Body of pancreas (tissue), 4 donors: Measurements from ENCODE around the gene MIR17HG.

ENCODE experiments used
- CTCF ChIP-seq, 7 experiments: fragments of 450-650 bp in 4 of 7; fragments of 200-600 bp in 3 of 7; sonication (generic) in 3 of 7; IDR thresholded peaks; one replicate each; pipeline ENCODE4 v1.5.1; 2016 to 2019; ENCODE audit warnings: antibody characterized with exemption in 7 of 7
- POLR2A ChIP-seq, 3 donors: fragments of 450-650 bp; IDR thresholded peaks; one replicate each; pipeline ENCODE4 v1.6.1; 2016; ENCODE audit warnings: antibody characterized with exemption in 3 of 3, mild to moderate bottlenecking in 2 of 3

DNA sequence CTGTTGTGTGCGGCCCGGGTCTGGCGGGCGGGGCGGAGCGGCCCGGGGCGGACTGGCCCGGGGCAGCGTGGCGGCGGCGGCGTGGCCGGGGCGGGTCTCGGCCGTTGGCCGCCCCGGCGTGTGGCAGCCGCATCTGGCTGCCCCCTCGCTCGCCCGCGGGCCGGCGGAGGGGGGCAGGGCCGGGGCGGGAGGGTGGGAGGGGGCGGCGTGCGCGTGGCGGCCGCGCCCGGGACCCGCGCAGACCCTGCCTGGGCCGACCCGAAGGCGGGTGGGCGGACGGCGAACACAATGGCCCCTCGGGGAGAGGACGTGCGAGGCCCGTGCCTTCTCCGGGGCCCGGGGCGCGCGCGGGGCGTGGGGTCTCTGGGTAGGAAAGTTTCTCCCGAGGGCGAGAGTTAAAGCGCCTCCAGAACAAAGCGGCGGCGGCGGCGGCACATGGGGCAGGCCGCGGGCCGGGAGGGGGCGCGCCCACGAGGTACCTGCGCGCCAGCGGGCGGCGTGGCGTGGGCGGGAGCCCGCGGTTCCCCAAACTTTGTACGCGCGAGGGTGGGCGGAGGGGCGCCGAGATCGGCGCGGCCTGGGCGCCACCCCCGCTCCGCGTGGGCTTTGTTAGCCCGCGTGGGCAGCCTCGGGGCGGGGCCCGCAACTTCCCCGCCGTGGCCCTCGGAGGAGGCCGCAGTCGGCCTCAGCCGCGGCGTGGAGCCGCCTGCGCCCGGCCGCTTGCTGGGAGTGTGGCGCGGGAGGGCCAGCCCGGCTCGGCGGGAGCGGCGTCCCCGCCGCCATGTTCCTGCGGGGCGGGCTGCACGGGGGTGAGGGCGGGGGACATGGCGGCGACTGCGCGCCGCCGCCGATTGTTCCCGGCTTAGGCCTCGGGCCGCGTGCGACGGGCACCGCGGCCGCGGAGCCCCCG is 764 bp downstream of the MIR17HG start:
- TF ChIP-seq CTCF (IDR thresholded peaks at IDR 0.05) = peak in 1 of 7 experiments; percentile 23
- TF ChIP-seq POLR2A (IDR thresholded peaks at IDR 0.05) = peak in 1 of 3 donors; percentile 18
